ENCODE measurements around the gene LY6G5B. TPM values are rescaled to one million over a fixed set of nuclear protein-coding genes. Genes with fewer than 3 reads are reported as not detected.

The LY6G5B gene
- 10 to 100 TPM; 11.4 to 63.7 (median 13.9) TPM for total RNA-seq

GRCh38 chr6:31669676-31670075 lies at the start of gene LY6G5B:
Gene LY6G5B (plus strand): TSS chr6:31669976. CDS start chr6:31670951, 975 bp downstream.
- Histone ChIP-seq H3K27ac (no peak within 1 kb of the TSS), H3K4me1 (peaks cover 25% of the 10 kb centered on the region), H3K27me3 (no peaks in the 10 kb centered on the region), H3K9me3 (no peaks in the 10 kb centered on the region), H3K4me3 (no peak within 1 kb of the TSS), H3K36me3 (peaks cover 68% of the 10 kb centered on the region)
- TF ChIP-seq, protein P1, sequence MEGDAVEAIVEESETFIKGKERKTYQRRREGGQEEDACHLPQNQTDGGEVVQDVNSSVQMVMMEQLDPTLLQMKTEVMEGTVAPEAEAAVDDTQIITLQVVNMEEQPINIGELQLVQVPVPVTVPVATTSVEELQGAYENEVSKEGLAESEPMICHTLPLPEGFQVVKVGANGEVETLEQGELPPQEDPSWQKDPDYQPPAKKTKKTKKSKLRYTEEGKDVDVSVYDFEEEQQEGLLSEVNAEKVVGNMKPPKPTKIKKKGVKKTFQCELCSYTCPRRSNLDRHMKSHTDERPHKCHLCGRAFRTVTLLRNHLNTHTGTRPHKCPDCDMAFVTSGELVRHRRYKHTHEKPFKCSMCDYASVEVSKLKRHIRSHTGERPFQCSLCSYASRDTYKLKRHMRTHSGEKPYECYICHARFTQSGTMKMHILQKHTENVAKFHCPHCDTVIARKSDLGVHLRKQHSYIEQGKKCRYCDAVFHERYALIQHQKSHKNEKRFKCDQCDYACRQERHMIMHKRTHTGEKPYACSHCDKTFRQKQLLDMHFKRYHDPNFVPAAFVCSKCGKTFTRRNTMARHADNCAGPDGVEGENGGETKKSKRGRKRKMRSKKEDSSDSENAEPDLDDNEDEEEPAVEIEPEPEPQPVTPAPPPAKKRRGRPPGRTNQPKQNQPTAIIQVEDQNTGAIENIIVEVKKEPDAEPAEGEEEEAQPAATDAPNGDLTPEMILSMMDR (IDR thresholded peaks at IDR 0.05): no peak
- TF ChIP-seq EP300 (IDR thresholded peaks at IDR 0.05) (no peak), POLR2A (IDR thresholded peaks at IDR 0.05) (no peak), POLR2AphosphoS5 (IDR thresholded peaks at IDR 0.05) (no peak)
- no peak for DNase-seq (ENCODE audit: low spot score in 2 of 2)
- 88% methylated on average over 8 of the region's 8 CpGs for WGBS

DNA sequence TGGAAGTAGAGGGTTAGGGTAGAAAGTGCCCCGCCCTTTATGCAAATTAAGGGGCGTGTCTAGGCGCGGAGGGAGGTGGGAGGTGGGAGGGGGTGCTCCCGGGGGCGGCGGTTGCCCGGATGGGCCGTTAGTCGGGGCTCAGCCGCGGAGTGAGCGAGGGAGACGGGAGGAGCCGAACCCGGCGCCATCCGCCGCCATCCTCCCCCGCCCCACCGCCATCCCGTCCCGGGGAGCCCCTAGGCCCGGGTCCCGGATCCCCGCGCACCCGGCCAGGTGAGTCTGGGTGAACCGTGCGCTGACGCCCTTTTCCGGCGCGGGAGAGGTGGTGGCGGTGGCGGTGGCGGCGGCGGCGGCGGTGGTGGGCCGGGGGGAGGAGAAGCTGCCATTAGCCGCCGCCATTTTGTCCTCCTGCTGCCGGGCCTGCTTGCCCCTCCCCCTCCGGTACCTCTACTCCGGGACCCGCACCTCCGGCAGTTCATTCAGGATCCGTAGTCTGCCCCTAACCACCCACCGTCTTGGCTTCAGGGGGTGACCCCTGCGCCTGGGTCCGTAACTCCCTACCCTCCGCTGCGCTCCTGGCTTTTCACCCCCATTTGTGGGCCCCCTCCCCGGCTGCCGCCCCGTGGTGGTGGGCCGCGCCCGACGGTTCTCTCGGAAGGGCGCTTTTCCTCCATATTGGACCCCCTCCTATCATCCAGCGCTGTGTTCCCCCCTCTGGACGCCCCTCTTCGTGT lies 49.0 kb upstream of the LY6G5B start, which contains the start of gene PRRC2A:
Gene PRRC2A (plus strand): TSS at position 130 of the 734 bp plus-strand sequence. CDS start 2,075 bp downstream, outside the sequence.
- 0% methylated on average over 32 of the region's 67 CpGs for WGBS
- Histone ChIP-seq H3K4me3 (peak within 1 kb of the TSS; percentile 65), H3K9me3 (no peaks in the 10 kb centered on the region), H3K27ac (peak within 1 kb of the TSS; percentile 96), H3K36me3 (peaks cover 25% of the 10 kb centered on the region), H3K27me3 (no peaks in the 10 kb centered on the region), H3K4me1 (peaks cover 24% of the 10 kb centered on the region)
- DNase-seq (ENCODE audit: low spot score in 2 of 2): peak; percentile 91 to 98
- peak in 1 of 2 donors; percentile 73 for TF ChIP-seq POLR2A (IDR thresholded peaks at IDR 0.05)
- TF ChIP-seq, protein P1 (IDR thresholded peaks at IDR 0.05): no peak
- TF ChIP-seq EP300 (IDR thresholded peaks at IDR 0.05): no peak
- peak in 2 of 3 donors; percentile 14 to 32 for TF ChIP-seq POLR2AphosphoS5 (IDR thresholded peaks at IDR 0.05)

- no peaks in the 10 kb centered on the region for H3K9me3 ChIP-seq
- peak overlapping the region; percentile 96 for H3K27ac ChIP-seq
- TF ChIP-seq EP300 (IDR thresholded peaks at IDR 0.05) (no peak), POLR2AphosphoS5 (IDR thresholded peaks at IDR 0.05) (no peak), POLR2A (IDR thresholded peaks at IDR 0.05) (no peak)
- TF ChIP-seq, protein P1 (IDR thresholded peaks at IDR 0.05): no peak
- WGBS: 10% methylated on average over 15 of the region's 15 CpGs
- peaks cover 24% of the 10 kb centered on the region for H3K4me1 ChIP-seq
- H3K4me3 ChIP-seq: peak overlapping the region; percentile 65
- no peak for DNase-seq (ENCODE audit: low spot score in 2 of 2)
- no peaks in the 10 kb centered on the region for H3K27me3 ChIP-seq
- peaks cover 32% of the 10 kb centered on the region for H3K36me3 ChIP-seq
These were observed 48.3 kb upstream of the LY6G5B start for GRCh38 chr6:31621320-31621939.

- Histone ChIP-seq H3K27me3 (no peaks in the 10 kb centered on the region), H3K4me3 (peak overlapping the region; percentile 65), H3K36me3 (peaks cover 37% of the 10 kb centered on the region), H3K4me1 (peaks cover 24% of the 10 kb centered on the region), H3K9me3 (no peaks in the 10 kb centered on the region), H3K27ac (peak overlapping the region; percentile 96)
- 19% methylated on average over 4 of the region's 4 CpGs for WGBS
- DNase-seq (ENCODE audit: low spot score in 2 of 2): no peak
- TF ChIP-seq POLR2AphosphoS5 (IDR thresholded peaks at IDR 0.05): no peak
- TF ChIP-seq, protein P1 (IDR thresholded peaks at IDR 0.05): no peak
- TF ChIP-seq POLR2A (IDR thresholded peaks at IDR 0.05): no peak
- no peak for TF ChIP-seq EP300 (IDR thresholded peaks at IDR 0.05)
These were observed 47.8 kb upstream of the LY6G5B start for GRCh38 chr6:31621991-31622390.

DNA sequence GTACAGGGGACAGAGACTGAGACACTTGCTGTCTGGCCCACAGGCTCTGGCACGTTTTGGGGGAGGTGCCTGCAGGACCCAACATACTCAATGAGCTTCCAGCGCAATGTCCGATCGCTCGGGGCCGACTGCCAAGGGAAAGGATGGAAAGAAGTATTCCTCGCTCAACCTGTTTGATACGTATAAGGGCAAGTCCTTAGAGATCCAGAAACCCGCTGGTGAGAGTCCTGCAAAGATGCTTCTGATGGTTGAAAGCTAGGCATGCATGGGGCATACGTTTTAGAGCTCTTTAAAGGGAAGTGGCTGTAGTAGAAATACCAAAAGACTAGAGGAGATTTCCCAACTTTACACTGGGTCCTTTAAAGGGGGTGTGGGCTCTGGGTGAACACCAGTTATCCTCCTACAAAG lies 47.1 kb upstream of the LY6G5B start:
- H3K9me3 ChIP-seq: no peaks in the 10 kb centered on the region
- WGBS: 46% methylated on average over 10 of the region's 10 CpGs
- H3K27me3 ChIP-seq: no peaks in the 10 kb centered on the region
- peak overlapping the region; percentile 65 for H3K4me3 ChIP-seq
- H3K27ac ChIP-seq: peak overlapping the region; percentile 96
- peaks cover 24% of the 10 kb centered on the region for H3K4me1 ChIP-seq
- peaks cover 44% of the 10 kb centered on the region for H3K36me3 ChIP-seq
- TF ChIP-seq POLR2AphosphoS5 (IDR thresholded peaks at IDR 0.05) (no peak), POLR2A (IDR thresholded peaks at IDR 0.05) (no peak), EP300 (IDR thresholded peaks at IDR 0.05) (no peak)
- TF ChIP-seq, protein P1 (IDR thresholded peaks at IDR 0.05): no peak
- DNase-seq (ENCODE audit: low spot score in 2 of 2): no peak

Data from suprapubic skin (tissue), 4 donors.